Calu3 (cell line): Measurements from ENCODE around the gene MIS18BP1. TPM values are rescaled to one million over a fixed set of nuclear protein-coding genes. Genes with fewer than 3 reads are reported as not detected.
A peak's percentile ranks its signal among the peaks of the same experiment; 100 is the strongest.

Source experiments
- BruUV-seq: library from RNA; stranded (reverse); fragments of 400-500 nt; replicated peaks from 2 replicates; lab custom pipeline; 2021; lab: Mats Ljungman, UMichigan
- CTCF ChIA-PET: fragments of 300-600 bp; sonication (Branson Sonifier 250); formaldehyde crosslinking; loops from one replicate; lab custom pipeline; 2022; ENCODE audit warnings: antibody characterized with exemption; lab: Charles Lee
- DNase-seq: peaks from one replicate; pipeline ENCODE4 v3.0.0; 2022
- H3K27ac Mint-ChIP-seq: one replicate; pipeline ENCODE4 v1.8.0; 2022; ENCODE audit warnings: mixed read lengths; ENCODE audit not compliant: unreplicated experiment
- H3K27me3 Mint-ChIP-seq: one replicate; pipeline ENCODE4 v1.8.0; 2022; ENCODE audit warnings: mixed read lengths; ENCODE audit not compliant: unreplicated experiment
- H3K36me3 Mint-ChIP-seq: one replicate; pipeline ENCODE4 v1.8.0; 2022; ENCODE audit warnings: mild to moderate bottlenecking, moderate library complexity, mixed read lengths; ENCODE audit not compliant: insufficient read depth, unreplicated experiment
- H3K4me1 Mint-ChIP-seq: one replicate; pipeline ENCODE4 v1.8.0; 2022; ENCODE audit warnings: mild to moderate bottlenecking, low read depth, mixed read lengths; ENCODE audit not compliant: unreplicated experiment
- H3K4me3 Mint-ChIP-seq: one replicate; pipeline ENCODE4 v1.8.0; 2022; ENCODE audit warnings: mild to moderate bottlenecking, low read depth, moderate library complexity, mixed read lengths; ENCODE audit not compliant: unreplicated experiment
- H3K9me3 Mint-ChIP-seq: one replicate; pipeline ENCODE4 v1.8.0; 2022; ENCODE audit warnings: low read depth, mixed read lengths; ENCODE audit not compliant: unreplicated experiment
- CTCF ChIP-seq: fragments of 200-600 bp; IDR thresholded peaks from one replicate; pipeline ENCODE4 v1.8.0; 2022; ENCODE audit warnings: antibody characterized with exemption; ENCODE audit not compliant: unreplicated experiment
- intact Hi-C: fragments of 100-400 bp; cut with micrococcal nuclease; formaldehyde crosslinking; loops from one replicate; pipeline ENCODE4 v1.10.0; 2022; ENCODE audit not compliant: unreplicated experiment
- total RNA-seq: library from RNA; stranded (reverse); gene quantifications from 2 replicates; pipeline ENCODE4 v1.2.3, GENCODE V29; 2022

The MIS18BP1 gene
- total RNA-seq, 1 experiment from 2014 or later: 47.4 TPM

DNA sequence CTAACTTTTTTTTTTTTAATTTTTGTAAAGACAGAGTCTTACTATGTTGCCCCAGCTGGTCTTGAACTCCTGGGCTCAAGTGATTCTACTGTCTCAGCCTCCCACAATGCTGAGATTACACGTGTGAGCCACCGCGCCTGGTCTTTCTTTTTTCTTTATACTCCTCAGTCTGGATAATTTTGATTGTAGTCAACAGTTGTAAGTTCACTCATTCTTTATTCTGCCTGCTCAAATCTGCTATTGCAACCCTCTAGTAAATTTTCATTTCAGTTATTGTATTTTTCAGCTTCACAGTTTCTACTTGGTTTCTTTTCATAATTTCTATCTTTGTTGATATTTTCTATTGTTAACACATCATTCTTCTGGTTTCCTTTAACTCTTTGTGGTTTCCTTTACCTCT, 5.8 kb upstream of the MIS18BP1 start:
- CTCF ChIA-PET: no interaction called here
- TF ChIP-seq CTCF: no peak
- H3K27ac Mint-ChIP-seq: no peak overlapping the region
- H3K4me3 Mint-ChIP-seq: no peak overlapping the region
- intact Hi-C loops: no loop called here
- BruUV-seq: no TSS peak
- peaks cover 6% of the 10 kb centered on the region for H3K36me3 Mint-ChIP-seq
- DNase-seq: no peak
- H3K9me3 Mint-ChIP-seq: peaks cover 7% of the 10 kb centered on the region
- H3K27me3 Mint-ChIP-seq: no peaks in the 10 kb centered on the region
- peaks cover 9% of the 10 kb centered on the region for H3K4me1 Mint-ChIP-seq

GRCh38 chr14:45258073-45258472, 5.1 kb upstream of the MIS18BP1 start:
- Mint-ChIP-seq H3K27ac (no peak overlapping the region), H3K36me3 (peaks cover 13% of the 10 kb centered on the region), H3K9me3 (peaks cover 7% of the 10 kb centered on the region), H3K4me3 (no peak overlapping the region), H3K4me1 (peaks cover 8% of the 10 kb centered on the region), H3K27me3 (no peaks in the 10 kb centered on the region)
- no peak for DNase-seq
- CTCF ChIA-PET: no interaction called here
- TF ChIP-seq CTCF: no peak
- BruUV-seq: no TSS peak
- intact Hi-C loops: no loop called here

DNA sequence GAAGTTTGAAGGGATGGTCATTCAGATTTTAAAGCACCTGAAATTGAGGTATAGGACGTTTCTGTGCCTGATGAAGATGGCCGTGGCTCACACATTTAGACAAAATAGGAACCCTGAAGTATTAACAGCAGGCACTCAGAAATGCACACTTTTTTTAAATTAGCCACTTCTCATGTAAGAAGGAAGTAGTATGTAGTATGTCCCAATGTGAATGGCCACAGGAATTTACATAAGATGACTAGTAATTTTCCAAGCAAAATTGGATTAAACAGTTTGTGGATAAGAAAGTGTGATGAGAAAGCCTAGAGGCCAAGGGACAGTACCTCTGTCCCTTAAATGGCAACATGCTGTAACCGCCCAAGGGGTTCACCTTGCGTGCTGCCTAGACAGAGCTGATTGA, 1.8 kb upstream of the MIS18BP1 start:
- no peak overlapping the region for H3K4me3 Mint-ChIP-seq
- no peak overlapping the region for H3K27ac Mint-ChIP-seq
- intact Hi-C loops: loop anchor here (5.0 kb wide), 2 partner anchors 122 to 342 kb away; partner anchors contain the start of gene FKBP3
- CTCF ChIA-PET: no interaction called here
- no peak for DNase-seq
- H3K4me1 Mint-ChIP-seq: peaks cover 7% of the 10 kb centered on the region
- no peak for TF ChIP-seq CTCF
- peaks cover 27% of the 10 kb centered on the region for H3K36me3 Mint-ChIP-seq
- no TSS peak for BruUV-seq
- H3K27me3 Mint-ChIP-seq: no peaks in the 10 kb centered on the region
- H3K9me3 Mint-ChIP-seq: peaks cover 7% of the 10 kb centered on the region

DNA sequence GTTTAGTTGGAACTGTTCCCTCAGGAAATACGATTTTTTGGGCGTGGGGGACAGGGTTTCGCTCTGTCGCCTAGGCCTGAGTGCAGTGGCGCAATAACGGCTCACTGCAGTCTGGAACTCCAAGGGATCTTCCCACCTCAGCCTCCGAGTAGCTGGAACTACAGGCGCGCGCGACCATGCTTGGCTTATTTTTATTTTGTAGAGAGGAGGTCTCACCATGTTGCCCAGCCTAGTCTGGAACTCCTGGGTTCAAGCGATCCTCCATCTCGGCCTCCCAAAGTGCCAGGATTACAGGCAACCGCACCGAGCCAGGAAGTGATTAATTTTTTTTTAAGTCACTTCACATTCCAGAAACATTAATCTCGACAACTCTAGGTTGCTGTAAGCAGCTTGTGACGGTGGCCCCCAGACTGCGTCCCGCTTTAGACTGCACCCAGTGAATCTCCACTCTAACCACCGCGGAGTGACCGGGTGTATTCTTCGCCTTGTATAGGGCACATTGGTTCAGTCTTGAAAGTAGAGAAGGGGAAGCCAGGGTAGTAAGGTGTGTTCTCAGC, 830 bp upstream of the MIS18BP1 start:
- Mint-ChIP-seq H3K36me3 (peaks cover 27% of the 10 kb centered on the region), H3K9me3 (peaks cover 7% of the 10 kb centered on the region), H3K27me3 (no peaks in the 10 kb centered on the region), H3K4me3 (peak overlapping the region; percentile 94), H3K27ac (peak overlapping the region; percentile 94), H3K4me1 (peaks cover 7% of the 10 kb centered on the region)
- CTCF ChIA-PET: interaction anchor here (1.3 kb wide), 1 partner anchor 15 kb away, joined by 5 read pairs; no protein-coding TSS in a partner anchor
- no TSS peak for BruUV-seq
- intact Hi-C loops: loop anchor here (5.0 kb wide), 2 partner anchors 122 to 342 kb away; partner anchors contain the start of gene FKBP3
- no peak for TF ChIP-seq CTCF
- peak; percentile 4 for DNase-seq
